Astrocyte (in vitro differentiated cells and primary cell): Measurements from ENCODE around the gene GLYAT. TPM values are rescaled to one million over a fixed set of nuclear protein-coding genes. Genes with fewer than 3 reads are reported as not detected.

Experiments
- DNase-seq: peaks from one replicate; pipeline ENCODE4 v3.0.0-alpha.2; 2010; ENCODE audit warnings: low read depth
- FAIRE-seq: peaks from 2 replicates; lab custom pipeline; 2011; peaks lifted over from hg19 to GRCh38; lab: Jason Lieb, UNC
- H2AFZ ChIP-seq: 2 replicates; pipeline ENCODE4 v1.6.0; 2012; ENCODE audit warnings: low read depth, low read length, inconsistent platforms
- H3K27ac ChIP-seq: 2 replicates; pipeline ENCODE4 v1.5.1; 2011; ENCODE audit warnings: low read depth, low read length, inconsistent platforms
- H3K27me3 ChIP-seq: 2 replicates; pipeline ENCODE4 v1.6.0; 2011; ENCODE audit warnings: low read length, inconsistent platforms; ENCODE audit not compliant: insufficient read depth
- H3K36me3 ChIP-seq: 2 replicates; pipeline ENCODE4 v1.5.1; 2011; ENCODE audit warnings: low read length, inconsistent platforms; ENCODE audit not compliant: insufficient read depth
- H3K4me1 ChIP-seq: 2 replicates; pipeline ENCODE4 v1.5.1; 2011; ENCODE audit warnings: low read length, inconsistent platforms; ENCODE audit not compliant: insufficient read depth
- H3K4me2 ChIP-seq: 2 replicates; pipeline ENCODE4 v1.6.0; 2012; ENCODE audit warnings: low read length, inconsistent platforms
- H3K4me3 ChIP-seq: 2 replicates; pipeline ENCODE4 v1.5.1; 2011; ENCODE audit warnings: low read depth, mild to moderate bottlenecking, low read length, inconsistent platforms; ENCODE audit not compliant: insufficient read depth
- H3K79me2 ChIP-seq: 2 replicates; pipeline ENCODE4 v1.6.0; 2012; ENCODE audit warnings: mild to moderate bottlenecking, low read length, inconsistent platforms; ENCODE audit not compliant: insufficient read depth
- H3K9ac ChIP-seq: 2 replicates; pipeline ENCODE4 v1.6.0; 2012; ENCODE audit warnings: mild to moderate bottlenecking, low read length, inconsistent platforms
- H3K9me3 ChIP-seq: 2 replicates; pipeline ENCODE4 v1.5.1; 2012; ENCODE audit warnings: low read depth, mild to moderate bottlenecking, low read length, inconsistent platforms; ENCODE audit not compliant: insufficient read depth
- H4K20me1 ChIP-seq: 2 replicates; pipeline ENCODE4 v1.6.0; 2012; ENCODE audit warnings: low read length, inconsistent platforms; ENCODE audit not compliant: insufficient read depth
- H3K27ac Mint-ChIP-seq: one replicate; pipeline ENCODE4 v1.8.0; 2021; ENCODE audit warnings: mild to moderate bottlenecking, mixed read lengths; ENCODE audit not compliant: unreplicated experiment
- H3K27me3 Mint-ChIP-seq: one replicate; pipeline ENCODE4 v1.8.0; 2021; ENCODE audit warnings: low read depth, mixed read lengths; ENCODE audit not compliant: unreplicated experiment
- H3K36me3 Mint-ChIP-seq: one replicate; pipeline ENCODE4 v1.8.0; 2021; ENCODE audit warnings: low read depth, mixed read lengths; ENCODE audit not compliant: unreplicated experiment
- H3K4me1 Mint-ChIP-seq: one replicate; pipeline ENCODE4 v1.8.0; 2021; ENCODE audit warnings: low read depth, mixed read lengths; ENCODE audit not compliant: unreplicated experiment
- H3K4me3 Mint-ChIP-seq: one replicate; pipeline ENCODE4 v1.8.0; 2021; ENCODE audit warnings: mild to moderate bottlenecking, moderate library complexity, mixed read lengths; ENCODE audit not compliant: unreplicated experiment
- H3K9me3 Mint-ChIP-seq: one replicate; pipeline ENCODE4 v1.8.0; 2021; ENCODE audit warnings: mild to moderate bottlenecking, mixed read lengths; ENCODE audit not compliant: unreplicated experiment
- EZH2 ChIP-seq: IDR thresholded peaks from 2 replicates; pipeline ENCODE4 v1.6.1; 2012; ENCODE audit warnings: mild to moderate bottlenecking, low read length, inconsistent platforms; ENCODE audit not compliant: insufficient read depth
- total RNA-seq: library from RNA; stranded (reverse); gene quantifications from 2 replicates; pipeline ENCODE4 v1.2.1, GENCODE V29; 2021
- TF ChIP-seq, protein P1 (sequence below): IDR thresholded peaks from 2 replicates; pipeline ENCODE4 v1.5.1; 2011; ENCODE audit warnings: low read depth, mild to moderate bottlenecking, inconsistent platforms, low read length, moderate library complexity; ENCODE audit not compliant: insufficient read depth

Gene GLYAT
- total RNA-seq, 1 donor from 2014 or later: not detected

DNA sequence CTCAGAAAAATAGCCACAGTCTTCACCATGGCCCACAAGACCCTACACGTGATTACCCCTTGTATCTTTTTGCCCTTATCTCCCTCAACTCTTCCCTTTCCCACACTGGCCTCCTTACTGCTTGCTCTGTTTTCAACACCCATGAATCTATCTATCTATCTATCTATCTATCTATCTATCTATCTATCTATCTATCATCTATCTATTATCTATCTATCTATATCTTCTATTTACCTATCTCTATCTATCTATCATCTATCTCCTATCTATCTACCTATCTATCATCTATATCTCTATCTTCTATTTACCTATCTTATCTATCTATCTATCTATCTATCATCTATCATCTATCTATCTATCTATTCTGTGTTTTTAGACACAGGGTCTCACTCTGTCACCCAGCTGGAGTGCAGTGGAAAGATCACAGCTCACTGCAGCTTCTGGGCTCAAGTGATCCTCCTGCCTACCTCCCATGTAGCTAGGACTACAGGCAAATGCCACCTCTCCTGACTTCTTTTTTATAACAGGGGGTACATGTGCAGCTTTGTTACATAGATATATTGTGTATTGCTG, 55.1 kb downstream of the GLYAT start:
- no peak for FAIRE-seq
- no peak overlapping the region for H3K4me3 Mint-ChIP-seq

DNA sequence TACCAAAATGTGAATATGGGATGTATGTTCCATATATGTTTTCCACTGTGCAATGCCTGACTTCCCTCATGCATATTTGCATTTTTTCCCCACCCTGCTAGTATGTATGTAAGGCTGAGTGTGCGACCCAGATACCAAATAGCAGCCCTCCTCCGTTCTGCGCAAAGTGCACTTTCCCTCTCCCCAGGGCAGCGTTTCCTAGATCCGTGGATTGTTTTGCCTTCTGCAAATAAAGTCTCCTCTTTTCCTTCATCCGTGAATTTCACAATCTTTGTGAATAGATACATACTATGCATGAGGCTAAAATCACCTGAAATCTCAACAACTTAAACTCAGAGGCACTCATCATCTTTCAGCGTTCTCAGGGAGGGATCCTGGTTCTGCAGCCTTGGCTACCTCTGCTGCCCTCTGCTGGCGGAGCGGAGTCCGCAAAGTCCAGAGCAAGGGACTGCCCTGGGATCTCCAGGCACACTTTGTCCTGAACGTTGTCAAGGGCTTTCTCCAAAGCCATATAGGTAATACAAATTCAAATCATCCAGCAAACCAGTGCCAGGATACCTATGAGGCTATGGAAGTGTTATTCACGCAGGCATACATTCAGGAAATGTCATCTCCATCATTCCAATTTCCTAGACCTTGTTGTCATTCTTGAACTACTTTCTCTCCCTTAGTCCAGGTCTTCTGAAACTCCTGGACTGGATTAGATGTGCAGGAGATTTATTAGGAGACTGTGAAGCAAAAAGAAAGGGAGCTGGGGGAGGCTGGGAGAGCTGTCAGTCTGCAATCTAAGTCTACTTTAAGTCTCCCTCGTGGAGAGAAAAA, 56.2 kb downstream of the GLYAT start:
- H3K4me1 ChIP-seq: no peaks in the 10 kb centered on the region
- TF ChIP-seq, protein P1, sequence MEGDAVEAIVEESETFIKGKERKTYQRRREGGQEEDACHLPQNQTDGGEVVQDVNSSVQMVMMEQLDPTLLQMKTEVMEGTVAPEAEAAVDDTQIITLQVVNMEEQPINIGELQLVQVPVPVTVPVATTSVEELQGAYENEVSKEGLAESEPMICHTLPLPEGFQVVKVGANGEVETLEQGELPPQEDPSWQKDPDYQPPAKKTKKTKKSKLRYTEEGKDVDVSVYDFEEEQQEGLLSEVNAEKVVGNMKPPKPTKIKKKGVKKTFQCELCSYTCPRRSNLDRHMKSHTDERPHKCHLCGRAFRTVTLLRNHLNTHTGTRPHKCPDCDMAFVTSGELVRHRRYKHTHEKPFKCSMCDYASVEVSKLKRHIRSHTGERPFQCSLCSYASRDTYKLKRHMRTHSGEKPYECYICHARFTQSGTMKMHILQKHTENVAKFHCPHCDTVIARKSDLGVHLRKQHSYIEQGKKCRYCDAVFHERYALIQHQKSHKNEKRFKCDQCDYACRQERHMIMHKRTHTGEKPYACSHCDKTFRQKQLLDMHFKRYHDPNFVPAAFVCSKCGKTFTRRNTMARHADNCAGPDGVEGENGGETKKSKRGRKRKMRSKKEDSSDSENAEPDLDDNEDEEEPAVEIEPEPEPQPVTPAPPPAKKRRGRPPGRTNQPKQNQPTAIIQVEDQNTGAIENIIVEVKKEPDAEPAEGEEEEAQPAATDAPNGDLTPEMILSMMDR: peak; percentile 90
- no peak for TF ChIP-seq EZH2
- FAIRE-seq: peak; percentile 88
- Mint-ChIP-seq H3K36me3 (no peaks in the 10 kb centered on the region), H3K27ac (no peak overlapping the region), H3K4me3 (no peak overlapping the region), H3K4me1 (no peaks in the 10 kb centered on the region), H3K9me3 (no peaks in the 10 kb centered on the region), H3K27me3 (peaks cover 6% of the 10 kb centered on the region)
- H3K9ac ChIP-seq: no peak overlapping the region
- DNase-seq: peak; percentile 16
- peaks cover 2% of the 10 kb centered on the region for H3K27me3 ChIP-seq
- H3K27ac ChIP-seq: no peak overlapping the region
- no peak overlapping the region for H3K4me3 ChIP-seq
- H2AFZ ChIP-seq: no peak overlapping the region
- H3K4me2 ChIP-seq: no peak overlapping the region
- H4K20me1 ChIP-seq: no peaks in the 10 kb centered on the region
- no peaks in the 10 kb centered on the region for H3K79me2 ChIP-seq
- H3K9me3 ChIP-seq: no peaks in the 10 kb centered on the region
- H3K36me3 ChIP-seq: no peaks in the 10 kb centered on the region

More for the DNA sequence above, 55.1 kb downstream of the GLYAT start:
- no peaks in the 10 kb centered on the region for H3K9me3 Mint-ChIP-seq
- no peaks in the 10 kb centered on the region for H3K4me1 Mint-ChIP-seq
- no peak for DNase-seq
- no peak overlapping the region for H3K4me2 ChIP-seq
- peaks cover 2% of the 10 kb centered on the region for H3K27me3 ChIP-seq
- H4K20me1 ChIP-seq: no peaks in the 10 kb centered on the region
- H3K27ac ChIP-seq: no peak overlapping the region
- H3K4me1 ChIP-seq: no peaks in the 10 kb centered on the region
- TF ChIP-seq EZH2: no peak
- TF ChIP-seq, protein P1: no peak
- H3K36me3 Mint-ChIP-seq: no peaks in the 10 kb centered on the region
- no peak overlapping the region for H2AFZ ChIP-seq
- H3K9me3 ChIP-seq: no peaks in the 10 kb centered on the region
- no peak overlapping the region for H3K27ac Mint-ChIP-seq
- H3K36me3 ChIP-seq: no peaks in the 10 kb centered on the region
- no peak overlapping the region for H3K4me3 ChIP-seq
- H3K79me2 ChIP-seq: no peaks in the 10 kb centered on the region
- peaks cover 9% of the 10 kb centered on the region for H3K27me3 Mint-ChIP-seq
- H3K9ac ChIP-seq: no peak overlapping the region

DNA sequence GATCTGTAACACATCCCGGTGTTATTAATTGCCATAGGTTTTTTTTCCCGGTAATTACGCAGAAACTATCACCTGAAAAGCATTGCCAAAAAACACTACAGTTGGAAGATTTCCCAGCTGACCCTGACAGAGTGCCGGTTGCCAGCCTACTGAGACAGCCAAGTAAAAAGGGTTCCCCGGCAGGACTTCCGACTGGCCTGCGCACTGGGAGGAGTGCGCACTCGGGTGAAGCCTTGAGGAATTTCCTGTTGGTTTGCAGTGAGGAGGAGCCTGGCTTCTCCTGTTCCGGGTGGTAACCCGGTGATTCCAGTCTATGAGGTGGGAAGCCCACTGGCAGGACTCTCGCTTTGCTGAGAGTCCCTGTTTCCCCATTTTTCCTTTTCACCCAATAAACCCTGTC, 57.1 kb downstream of the GLYAT start:
- H3K4me1 Mint-ChIP-seq: no peaks in the 10 kb centered on the region
- no peak overlapping the region for H3K4me3 Mint-ChIP-seq

More for the DNA sequence above, 57.1 kb downstream of the GLYAT start:
- Histone ChIP-seq H3K4me2 (no peak overlapping the region), H3K9ac (no peak overlapping the region), H4K20me1 (no peaks in the 10 kb centered on the region), H3K27me3 (peaks cover 2% of the 10 kb centered on the region), H3K36me3 (no peaks in the 10 kb centered on the region), H3K4me1 (no peaks in the 10 kb centered on the region), H2AFZ (no peak overlapping the region), H3K27ac (no peak overlapping the region), H3K4me3 (no peak overlapping the region), H3K9me3 (no peaks in the 10 kb centered on the region), H3K79me2 (no peaks in the 10 kb centered on the region)
- Mint-ChIP-seq H3K36me3 (no peaks in the 10 kb centered on the region), H3K27me3 (peaks cover 6% of the 10 kb centered on the region), H3K27ac (no peak overlapping the region), H3K9me3 (no peaks in the 10 kb centered on the region)
- FAIRE-seq (no peak), DNase-seq (no peak)
- TF ChIP-seq, protein P1: no peak
- no peak for TF ChIP-seq EZH2
